IPS DF 6.9 (cell line): ENCODE measurements around the gene FILIP1.
"Not testable (repeated sequence)": the region's sequence is repeated elsewhere in the genome, so short reads cannot be mapped to it uniquely, and the experiment has no call there.

Experiments
- DNase-seq: peaks from one replicate; pipeline ENCODE4 v3.0.0-alpha.2; 2013; ENCODE audit warnings: low read depth, low spot score
- H3K27ac ChIP-seq: one replicate; pipeline ENCODE4 v1.5.1; 2013; ENCODE audit warnings: low read length, control low read depth
- H3K27me3 ChIP-seq: 2 replicates; pipeline ENCODE4 v1.6.1; 2013; ENCODE audit warnings: mild to moderate bottlenecking, low read length; ENCODE audit not compliant: control insufficient read depth, insufficient read depth
- H3K36me3 ChIP-seq: 2 replicates; pipeline ENCODE4 v1.6.1; 2013; ENCODE audit warnings: low read length; ENCODE audit not compliant: control insufficient read depth, insufficient read depth
- H3K4me1 ChIP-seq: 2 replicates; pipeline ENCODE4 v1.6.1; 2013; ENCODE audit warnings: low read length; ENCODE audit not compliant: control insufficient read depth, insufficient read depth
- H3K4me3 ChIP-seq: 2 replicates; pipeline ENCODE4 v1.5.1; 2013; ENCODE audit warnings: mild to moderate bottlenecking, low read length
- H3K9me3 ChIP-seq: 2 replicates; pipeline ENCODE4 v1.6.1; 2013; ENCODE audit warnings: low read length, inconsistent platforms; ENCODE audit not compliant: control insufficient read depth, insufficient read depth
- WGBS: extraction: QIAGEN DNeasy Blood & Tissue Kit; methylation state at CpG from one replicate; pipeline ENCODE4 v1.1.7; 2013; ENCODE audit warnings: mixed read lengths, missing lambda C conversion rate; ENCODE audit not compliant: insufficient read length, insufficient coverage; 5-methylcytosine and 5-hydroxymethylcytosine counted together

FILIP1 gene

GRCh38 chr6:75458895-75459294 lies 34.7 kb downstream of the FILIP1 start:
- H3K4me1 ChIP-seq = no peaks in the 10 kb centered on the region
- no peaks in the 10 kb centered on the region for H3K9me3 ChIP-seq
- H3K27me3 ChIP-seq = no peaks in the 10 kb centered on the region
- no peak overlapping the region for H3K27ac ChIP-seq
- WGBS = no CpG with 5 or more reads among the region's 4 CpGs
- H3K4me3 ChIP-seq = no peak overlapping the region
- DNase-seq = no peak
- H3K36me3 ChIP-seq = no peaks in the 10 kb centered on the region

GRCh38 chr6:75450903-75451302 lies 42.7 kb downstream of the FILIP1 start:
- Histone ChIP-seq H3K36me3 (no peaks in the 10 kb centered on the region), H3K4me1 (no peaks in the 10 kb centered on the region), H3K9me3 (no peaks in the 10 kb centered on the region), H3K4me3 (no peak overlapping the region), H3K27ac (no peak overlapping the region), H3K27me3 (no peaks in the 10 kb centered on the region)
- no peak for DNase-seq
- no CpG with 5 or more reads among the region's 3 CpGs for WGBS

- DNase-seq = no peak
- H3K4me1 ChIP-seq = no peaks in the 10 kb centered on the region
- H3K4me3 ChIP-seq = no peak overlapping the region
- H3K36me3 ChIP-seq = no peaks in the 10 kb centered on the region
- H3K27ac ChIP-seq = no peak overlapping the region
- H3K27me3 ChIP-seq = no peaks in the 10 kb centered on the region
- H3K9me3 ChIP-seq = no peaks in the 10 kb centered on the region
- WGBS = no CpG with 5 or more reads among the region's 5 CpGs
Observed at GRCh38 chr6:75449630-75450206, 43.9 kb downstream of the FILIP1 start.

- no CpG with 5 or more reads among the region's 4 CpGs for WGBS
- no peak for DNase-seq
- Histone ChIP-seq H3K4me3 (no peak overlapping the region), H3K4me1 (no peaks in the 10 kb centered on the region), H3K9me3 (no peaks in the 10 kb centered on the region), H3K27ac (no peak overlapping the region), H3K27me3 (no peaks in the 10 kb centered on the region), H3K36me3 (no peaks in the 10 kb centered on the region)
Observed at GRCh38 chr6:75446241-75446880, 47.2 kb downstream of the FILIP1 start.

- Histone ChIP-seq H3K4me3 (no peak overlapping the region), H3K27ac (no peak overlapping the region), H3K4me1 (no peaks in the 10 kb centered on the region), H3K27me3 (no peaks in the 10 kb centered on the region), H3K36me3 (no peaks in the 10 kb centered on the region), H3K9me3 (no peaks in the 10 kb centered on the region)
- DNase-seq = no peak
Observed at GRCh38 chr6:75445738-75446137, 47.9 kb downstream of the FILIP1 start.

GRCh38 chr6:75444899-75445298 lies 48.7 kb downstream of the FILIP1 start:
- H3K27ac ChIP-seq = no peak overlapping the region
- no peaks in the 10 kb centered on the region for H3K36me3 ChIP-seq
- DNase-seq = no peak
- WGBS = no CpG with 5 or more reads among the region's 2 CpGs
- no peaks in the 10 kb centered on the region for H3K4me1 ChIP-seq
- no peak overlapping the region for H3K4me3 ChIP-seq
- no peaks in the 10 kb centered on the region for H3K27me3 ChIP-seq
- no peaks in the 10 kb centered on the region for H3K9me3 ChIP-seq

- H3K27ac ChIP-seq, H3K4me1 ChIP-seq, H3K36me3 ChIP-seq, H3K9me3 ChIP-seq, H3K4me3 ChIP-seq, H3K27me3 ChIP-seq, DNase-seq: not testable (repeated sequence)
- no CpG with 5 or more reads among the region's 29 CpGs for WGBS
Observed at GRCh38 chr6:75441883-75442282, 51.7 kb downstream of the FILIP1 start.

- H3K4me1 ChIP-seq, H3K27ac ChIP-seq, H3K4me3 ChIP-seq, DNase-seq, H3K36me3 ChIP-seq, H3K27me3 ChIP-seq, H3K9me3 ChIP-seq: not testable (repeated sequence)
- no CpG with 5 or more reads among the region's 33 CpGs for WGBS
Observed at GRCh38 chr6:75441479-75441878, 52.1 kb downstream of the FILIP1 start.

GRCh38 chr6:75438442-75439116 lies 55.0 kb downstream of the FILIP1 start:
- WGBS = no CpG with 5 or more reads among the region's 2 CpGs
- no peak for DNase-seq
- H3K4me1 ChIP-seq = no peaks in the 10 kb centered on the region
- H3K4me3 ChIP-seq = no peak overlapping the region
- H3K36me3 ChIP-seq = no peaks in the 10 kb centered on the region
- no peak overlapping the region for H3K27ac ChIP-seq
- no peaks in the 10 kb centered on the region for H3K27me3 ChIP-seq
- H3K9me3 ChIP-seq = no peaks in the 10 kb centered on the region

- no peak for DNase-seq
- no peaks in the 10 kb centered on the region for H3K36me3 ChIP-seq
- H3K4me1 ChIP-seq = no peaks in the 10 kb centered on the region
- H3K27me3 ChIP-seq = no peaks in the 10 kb centered on the region
- no peaks in the 10 kb centered on the region for H3K9me3 ChIP-seq
- WGBS = no CpG with 5 or more reads among the region's 1 CpG
- no peak overlapping the region for H3K4me3 ChIP-seq
- no peak overlapping the region for H3K27ac ChIP-seq
Observed at GRCh38 chr6:75438013-75438431, 55.6 kb downstream of the FILIP1 start.
